NCI-H1048 (cell line): ENCODE measurements around the gene SOHLH1.

ENCODE experiments used
- DNase-seq: peaks from one replicate; lab custom pipeline; 2025; lab: John Stamatoyannopoulos, UW

Gene SOHLH1, protein sequence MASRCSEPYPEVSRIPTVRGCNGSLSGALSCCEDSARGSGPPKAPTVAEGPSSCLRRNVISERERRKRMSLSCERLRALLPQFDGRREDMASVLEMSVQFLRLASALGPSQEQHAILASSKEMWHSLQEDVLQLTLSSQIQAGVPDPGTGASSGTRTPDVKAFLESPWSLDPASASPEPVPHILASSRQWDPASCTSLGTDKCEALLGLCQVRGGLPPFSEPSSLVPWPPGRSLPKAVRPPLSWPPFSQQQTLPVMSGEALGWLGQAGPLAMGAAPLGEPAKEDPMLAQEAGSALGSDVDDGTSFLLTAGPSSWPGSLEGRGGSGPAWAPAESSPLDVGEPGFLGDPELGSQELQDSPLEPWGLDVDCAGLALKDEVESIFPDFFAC

DNA sequence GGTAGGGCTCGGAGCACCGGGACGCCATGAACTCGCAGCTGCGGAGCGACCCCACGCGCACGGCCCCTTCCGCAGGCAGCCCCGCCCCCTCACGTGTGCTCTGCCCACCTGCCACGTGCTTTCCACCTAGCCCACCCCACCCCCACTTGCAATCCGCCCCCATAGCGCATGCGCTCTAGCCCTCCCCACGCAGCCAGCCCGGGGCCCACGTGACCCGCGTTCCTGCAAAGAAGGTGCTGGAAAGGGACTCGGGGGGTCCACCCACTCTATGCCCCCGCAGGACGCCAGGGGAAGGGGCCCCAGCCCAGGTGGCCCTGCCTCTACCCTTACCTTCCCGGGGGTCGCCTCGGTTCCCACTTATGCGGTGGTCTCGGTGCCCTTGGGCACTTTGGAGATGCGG, at the start of gene SOHLH1:
Gene SOHLH1, minus strand, starts transcription at position 42 of the 400 bp plus-strand sequence. Its CDS starts 14 bp downstream, at position 28.
- no peak for DNase-seq

DNA sequence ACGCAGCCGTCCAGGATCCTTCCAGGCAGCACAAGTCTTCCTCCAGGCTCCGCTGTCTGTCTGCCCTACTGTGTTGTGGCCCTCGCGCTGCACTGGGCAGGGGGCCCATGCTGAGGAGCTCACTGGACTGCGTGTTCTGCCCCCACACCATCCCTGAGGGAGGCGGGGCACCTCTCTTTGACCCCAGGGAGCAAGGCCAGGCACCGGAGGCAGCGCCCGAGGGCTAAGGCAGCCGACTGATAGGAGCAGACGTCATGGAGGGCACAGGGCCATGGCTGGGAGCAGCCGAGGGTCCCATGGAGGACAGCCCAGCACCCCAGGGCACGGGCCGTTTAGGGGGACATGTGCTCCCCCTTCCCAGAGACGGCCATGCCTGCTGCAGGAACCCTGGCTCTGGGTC, 49.4 kb upstream of the SOHLH1 start:
- DNase-seq: no peak

DNA sequence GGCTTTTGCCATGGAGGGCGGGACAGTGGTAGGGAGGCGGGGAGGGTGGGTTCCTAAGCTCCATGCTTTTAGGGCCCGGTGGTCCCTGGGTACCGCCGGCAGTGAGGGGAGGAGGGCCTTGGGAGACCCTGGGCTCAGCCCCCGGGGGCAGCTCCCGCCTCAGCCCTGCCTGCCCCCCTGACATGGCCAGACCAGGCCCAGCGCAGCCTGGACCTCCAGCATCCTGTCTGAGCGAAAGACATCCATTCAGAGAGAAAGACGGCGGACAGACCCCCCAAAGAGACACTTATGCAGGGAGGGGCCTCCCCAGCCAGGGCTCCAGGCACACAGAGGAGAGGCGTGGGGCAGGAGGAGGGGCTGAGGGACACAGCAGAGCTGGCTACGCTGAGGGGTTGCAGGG, 48.0 kb upstream of the SOHLH1 start:
- no peak for DNase-seq

DNA sequence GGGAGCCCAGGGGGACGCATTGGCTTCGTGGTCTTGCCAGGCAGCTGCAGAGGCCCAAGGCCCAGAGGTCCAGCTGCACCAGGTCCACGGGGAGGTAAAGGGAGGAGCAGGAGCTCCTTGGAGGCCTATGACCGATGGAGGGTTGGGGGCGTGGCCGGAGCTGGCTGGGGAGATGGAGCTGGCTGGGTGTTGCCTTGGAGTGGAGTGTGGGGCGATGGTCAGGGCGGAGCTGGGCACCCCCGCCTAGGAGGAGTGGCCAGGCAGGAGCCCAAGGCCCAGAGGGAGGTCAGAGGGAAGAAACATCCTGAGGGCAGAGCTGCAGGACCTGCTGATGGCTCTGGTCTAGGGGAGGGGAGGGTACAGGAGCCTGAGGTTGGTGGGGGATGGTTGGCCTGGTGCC, 47.3 kb upstream of the SOHLH1 start:
- no peak for DNase-seq

DNA sequence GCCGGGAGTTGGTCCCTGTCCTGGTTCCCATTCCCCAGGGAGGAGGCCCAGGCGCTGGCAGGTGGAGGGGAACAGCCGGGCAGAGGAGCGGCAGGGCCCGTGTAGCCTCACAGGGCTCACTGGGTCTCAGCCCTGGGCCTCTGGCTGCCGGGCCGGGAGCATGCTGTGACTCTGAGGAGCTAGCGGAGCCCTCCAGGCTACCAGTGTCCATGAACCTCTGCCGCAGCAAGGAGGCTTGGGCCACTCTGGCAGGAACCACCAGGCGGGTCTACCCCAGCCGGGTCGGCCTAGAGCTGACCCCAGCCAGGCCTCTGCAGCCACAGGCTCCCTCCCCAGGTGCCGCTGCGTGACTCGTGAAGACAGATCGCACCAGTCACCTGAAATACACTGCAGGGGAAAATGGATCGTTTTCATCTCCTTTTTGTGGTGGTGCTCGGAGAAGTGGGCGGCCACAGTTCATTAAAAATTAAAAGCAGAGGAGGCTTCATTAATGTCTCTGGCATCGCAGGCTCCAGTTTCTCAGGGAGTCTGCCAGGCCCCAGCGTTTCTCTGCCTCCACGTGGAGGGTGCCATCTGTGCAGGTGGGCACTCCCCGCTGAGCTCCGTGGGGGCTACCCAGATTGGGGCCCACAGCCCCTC, 46.5 kb upstream of the SOHLH1 start:
- DNase-seq: no peak

DNA sequence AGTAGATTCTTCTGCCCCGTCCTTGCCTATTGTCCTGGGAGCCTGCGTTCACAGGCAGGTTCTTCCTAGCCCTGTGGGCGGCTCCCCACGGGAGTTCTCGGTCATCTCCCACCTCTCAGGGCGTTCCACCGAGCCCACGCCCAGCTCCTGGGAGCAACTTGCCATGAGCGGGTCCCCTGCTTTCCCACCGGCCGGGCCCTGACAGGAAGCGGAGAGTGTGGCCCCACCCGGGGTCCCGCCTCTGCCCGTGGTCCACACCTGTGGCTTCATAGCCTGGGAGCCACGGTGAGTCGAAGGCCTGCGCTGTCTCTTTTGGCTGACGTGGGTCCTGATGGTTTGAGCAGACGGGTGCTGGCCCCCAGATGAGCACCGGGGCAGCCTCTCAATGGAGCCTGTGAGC, 45.9 kb upstream of the SOHLH1 start:
- no peak for DNase-seq

DNA sequence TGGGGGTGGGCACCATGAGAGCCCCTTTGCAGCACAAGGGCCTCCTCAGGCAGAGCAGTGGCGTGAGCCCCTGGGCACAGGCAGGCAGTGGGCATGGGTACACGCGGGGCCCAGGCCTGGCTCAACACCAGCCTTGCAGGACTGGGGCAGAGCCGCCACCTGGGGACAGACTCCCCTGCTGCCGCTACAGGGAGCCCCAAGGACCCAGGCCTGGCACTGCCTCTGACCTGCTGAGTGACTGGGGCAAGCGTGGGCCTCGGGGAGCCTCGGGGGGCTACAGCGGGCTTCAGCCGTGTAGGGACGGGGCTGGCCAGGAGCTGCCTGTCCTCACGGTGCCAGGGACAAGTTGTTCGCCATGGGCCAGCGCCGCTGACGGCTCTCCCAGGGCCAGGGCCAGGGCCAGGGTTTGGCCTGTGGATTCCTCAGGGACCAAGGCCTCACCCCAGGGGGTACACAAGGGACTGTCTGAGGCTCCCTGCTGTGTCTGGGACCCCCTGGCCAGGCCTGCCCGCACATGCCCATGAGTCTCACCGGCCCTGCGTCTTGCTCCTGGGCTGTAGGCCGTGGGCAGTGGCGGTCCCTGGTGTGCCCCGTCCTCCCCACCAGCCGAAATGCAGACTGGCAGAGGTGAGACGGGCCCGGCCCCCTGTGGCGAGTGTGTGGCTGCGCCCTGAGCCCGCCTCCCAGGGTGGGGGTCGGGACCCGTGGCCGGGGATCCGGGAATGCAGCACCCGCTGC, 45.2 kb upstream of the SOHLH1 start:
- DNase-seq: no peak

DNA sequence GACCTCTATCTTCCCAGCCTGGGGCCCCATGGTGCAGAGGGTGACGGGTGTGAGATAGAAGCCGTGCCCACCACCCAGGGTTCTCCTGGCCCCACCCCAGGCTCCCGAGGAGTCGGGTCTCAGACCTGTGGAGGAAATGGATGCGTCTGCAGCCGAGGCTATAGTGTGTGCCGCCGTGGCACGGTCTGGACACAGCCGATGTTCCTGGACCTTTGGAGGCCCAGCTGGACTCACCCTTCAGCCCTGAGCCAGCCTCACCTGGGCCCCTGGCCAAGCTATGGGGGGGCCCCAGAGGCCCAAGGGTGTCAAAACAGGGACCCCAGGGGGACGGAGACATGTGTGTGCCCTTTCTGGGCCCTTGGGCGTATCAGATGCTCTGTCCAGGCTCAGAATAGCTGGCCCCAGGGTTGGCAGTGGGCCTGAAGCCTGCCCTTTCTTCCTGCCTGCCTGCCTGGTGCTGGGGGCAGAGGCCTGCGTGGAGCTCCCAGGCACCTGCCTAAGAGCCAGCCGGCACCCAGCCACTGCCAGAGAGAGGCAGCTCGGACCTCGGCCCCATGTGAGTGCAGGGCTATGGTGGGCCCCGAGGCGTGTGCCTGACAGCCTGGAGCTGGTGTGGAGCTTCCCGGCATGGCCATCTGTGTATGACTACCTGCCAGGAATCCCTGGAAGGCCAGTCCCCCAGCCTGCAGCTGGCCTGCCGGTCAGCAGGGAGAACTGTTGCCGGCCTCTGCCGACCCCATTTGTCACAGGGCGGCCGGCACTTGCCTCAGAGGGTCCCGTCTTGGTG, 44.5 kb upstream of the SOHLH1 start:
- no peak for DNase-seq

DNA sequence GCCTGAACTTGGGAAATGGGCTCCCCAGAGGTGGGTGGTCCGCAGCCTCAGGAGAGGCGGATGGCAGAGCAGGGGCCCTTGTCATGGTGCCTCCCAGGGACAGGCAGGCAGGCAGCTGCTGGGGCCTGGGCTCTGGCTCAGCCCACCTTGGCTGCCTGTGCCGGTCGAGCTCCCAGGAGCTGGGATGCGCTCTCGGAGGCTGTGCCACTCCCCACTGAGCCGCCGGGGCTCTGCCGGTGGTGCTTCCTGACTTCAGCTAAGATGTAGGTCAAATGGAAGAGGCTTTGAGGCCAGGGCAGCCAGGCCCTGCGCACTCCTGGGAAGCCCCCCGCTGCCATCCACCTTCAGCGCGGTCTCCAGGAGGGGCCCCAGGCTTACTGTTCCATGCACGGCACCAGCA, 43.7 kb upstream of the SOHLH1 start:
- no peak for DNase-seq

DNA sequence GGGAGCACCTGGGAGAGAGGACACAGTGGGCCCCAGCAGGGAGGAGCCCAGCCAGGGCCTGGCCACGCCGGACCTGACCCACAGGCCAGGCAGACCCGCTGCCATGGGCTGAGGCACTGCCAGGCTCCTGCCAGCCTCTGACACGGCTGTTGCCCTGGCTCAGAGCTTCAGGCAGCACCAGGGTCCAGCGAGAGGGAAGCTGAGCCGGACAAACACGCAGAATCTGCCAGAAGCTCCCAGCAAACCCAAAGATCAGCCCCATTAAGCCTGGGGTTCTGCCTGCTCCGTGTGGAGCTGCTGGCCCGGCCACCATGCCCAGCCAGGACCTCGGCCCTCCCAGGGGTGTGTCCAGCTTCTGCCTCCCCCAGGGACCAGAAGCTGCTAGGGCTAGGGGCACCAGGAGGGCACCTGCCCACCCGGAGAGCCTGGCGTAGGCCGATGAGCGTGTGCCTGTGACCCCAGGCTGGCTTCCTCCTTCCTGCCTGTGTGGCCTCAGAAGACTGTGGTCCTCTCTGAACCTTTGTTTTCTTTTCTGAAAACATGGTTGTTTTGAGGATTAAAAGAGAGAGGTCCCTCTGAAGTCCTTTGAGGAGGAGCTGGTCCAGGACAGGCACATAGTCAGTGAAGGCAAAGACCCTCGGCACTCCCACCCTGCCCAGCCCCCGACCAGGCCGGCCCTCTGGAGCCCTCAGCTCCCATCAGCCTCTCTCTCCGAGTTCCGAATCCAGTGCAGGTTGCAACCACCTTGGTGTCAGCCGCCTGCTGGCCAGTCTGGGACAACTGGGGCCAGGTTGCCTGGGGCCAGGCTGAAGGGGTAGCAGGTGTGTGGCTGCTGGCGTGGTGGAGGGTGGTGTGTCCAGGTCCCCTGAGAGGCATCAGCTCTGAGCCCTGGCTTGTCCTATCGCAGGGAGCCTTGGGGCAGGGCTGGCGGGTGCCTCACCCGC, 42.3 kb upstream of the SOHLH1 start:
- DNase-seq: no peak

DNA sequence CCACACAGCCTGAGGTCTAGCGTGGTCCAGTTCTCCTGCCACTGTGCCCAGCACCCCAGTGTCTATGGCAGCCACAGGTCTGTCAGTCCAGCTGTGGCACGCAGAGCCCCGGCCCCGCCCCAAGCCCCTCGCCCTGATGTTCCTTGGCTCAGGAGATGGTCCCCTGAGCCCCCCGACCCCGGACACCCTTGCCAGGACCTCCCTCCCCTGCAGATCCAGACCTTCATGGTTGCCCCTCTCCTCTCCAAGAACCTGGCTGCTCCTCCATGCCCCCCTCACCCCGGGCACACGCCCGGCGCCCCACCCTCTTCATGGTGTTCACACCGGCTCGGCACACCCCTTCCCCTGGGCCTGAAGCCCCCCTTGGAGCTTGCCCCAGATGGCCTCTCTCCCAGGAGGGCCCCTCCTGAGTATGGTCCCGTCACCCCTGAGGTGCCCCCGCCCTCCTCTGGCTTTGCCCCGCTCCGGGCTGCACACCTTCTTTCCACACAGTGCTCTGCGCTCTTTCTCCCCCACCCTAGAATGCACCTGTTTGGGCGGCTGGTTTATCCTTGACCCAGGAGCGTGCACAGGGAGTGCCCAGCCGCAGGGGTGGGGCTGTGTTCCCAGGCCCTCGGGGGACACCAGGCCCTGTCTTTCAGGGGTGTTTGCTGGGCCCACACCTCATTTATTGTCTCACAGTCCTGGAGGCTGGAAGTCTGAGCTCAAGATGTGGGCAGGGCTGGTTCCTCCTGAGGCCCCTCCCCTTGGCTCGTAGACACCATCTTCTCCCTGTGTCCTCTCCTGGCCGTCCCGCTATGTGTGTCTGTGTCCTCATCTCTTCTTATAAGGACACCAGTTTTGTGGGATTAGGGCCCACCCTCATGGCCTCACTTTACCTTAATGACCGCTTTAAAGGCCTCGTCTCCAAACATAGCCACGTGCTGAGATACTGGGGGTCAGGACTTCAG, 40.3 kb upstream of the SOHLH1 start:
- DNase-seq: no peak

DNA sequence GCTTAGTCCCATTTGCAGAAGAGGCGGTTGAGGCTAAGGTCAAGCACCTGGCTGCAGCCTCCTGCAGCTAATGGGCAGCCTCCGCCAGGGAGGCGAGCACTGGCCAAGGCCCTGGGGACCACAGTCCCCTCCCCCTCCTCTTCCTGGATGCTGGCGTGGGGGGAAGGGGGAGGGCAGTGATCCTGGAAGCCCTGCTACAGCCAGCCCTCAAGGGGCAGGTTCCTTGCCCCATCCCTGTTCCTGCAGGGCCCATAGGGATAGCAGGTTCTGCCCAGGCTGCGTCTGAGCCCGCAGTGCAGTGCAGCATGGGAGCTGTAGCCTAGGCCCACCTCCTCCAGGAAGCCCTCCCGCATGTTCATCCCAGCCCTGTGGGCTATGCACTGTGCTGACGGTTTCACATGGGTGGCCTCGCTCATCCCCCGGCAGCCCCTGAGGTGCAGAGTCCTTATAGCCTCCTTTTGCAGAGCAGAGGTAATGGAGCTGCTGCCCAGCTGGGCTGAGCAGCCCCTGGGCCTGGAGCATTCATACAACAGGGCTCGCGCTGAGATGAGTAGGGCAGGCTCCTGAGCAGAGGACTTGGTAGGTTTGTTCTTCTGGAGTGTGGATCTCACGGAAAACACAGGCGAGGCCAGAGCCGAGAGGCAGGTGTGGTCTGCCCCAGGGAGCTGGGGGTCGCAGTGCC, 38.7 kb upstream of the SOHLH1 start:
- DNase-seq: no peak

DNA sequence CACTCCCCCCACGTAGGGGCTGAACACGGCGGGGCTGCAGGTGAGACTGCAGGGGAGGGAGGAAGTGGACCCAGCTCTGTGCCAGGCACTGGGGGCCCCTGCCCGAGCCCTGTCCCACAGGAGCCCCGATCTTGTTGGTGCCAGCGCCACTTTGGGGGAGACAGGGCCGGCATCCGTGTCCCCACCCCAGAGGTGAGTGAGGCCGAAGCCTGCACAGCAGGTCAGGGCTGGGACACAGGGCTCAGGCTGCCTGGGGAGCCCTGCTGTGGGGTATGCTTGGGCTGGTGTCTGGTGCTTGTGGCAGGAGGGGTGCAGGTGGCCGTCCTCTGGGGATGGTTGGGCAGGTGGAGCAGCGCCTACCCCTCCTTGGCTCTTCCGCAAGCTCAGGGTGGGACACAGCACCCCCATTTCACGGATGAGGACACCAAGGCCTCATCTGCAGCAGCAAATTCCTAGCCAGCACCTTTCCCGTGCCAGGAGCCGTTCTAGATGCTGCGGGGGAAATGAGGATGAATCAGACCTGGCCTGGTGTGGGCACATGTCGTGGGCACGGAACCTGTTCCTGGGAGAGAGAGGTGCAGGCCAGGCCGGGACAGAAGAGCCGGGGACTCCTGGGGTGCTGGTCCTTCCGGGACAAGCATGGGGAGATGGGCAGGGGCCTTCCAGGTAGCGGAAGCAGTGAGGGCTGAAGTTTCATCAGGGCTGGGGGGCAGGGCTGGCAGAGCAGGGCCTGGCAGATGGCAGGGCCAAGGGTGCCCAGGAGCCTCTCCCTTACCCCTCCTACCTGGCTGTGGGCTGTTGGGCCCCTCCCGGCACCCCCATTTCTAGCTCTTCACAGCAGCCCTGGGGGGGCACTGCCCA, 37.9 kb upstream of the SOHLH1 start:
- no peak for DNase-seq

DNA sequence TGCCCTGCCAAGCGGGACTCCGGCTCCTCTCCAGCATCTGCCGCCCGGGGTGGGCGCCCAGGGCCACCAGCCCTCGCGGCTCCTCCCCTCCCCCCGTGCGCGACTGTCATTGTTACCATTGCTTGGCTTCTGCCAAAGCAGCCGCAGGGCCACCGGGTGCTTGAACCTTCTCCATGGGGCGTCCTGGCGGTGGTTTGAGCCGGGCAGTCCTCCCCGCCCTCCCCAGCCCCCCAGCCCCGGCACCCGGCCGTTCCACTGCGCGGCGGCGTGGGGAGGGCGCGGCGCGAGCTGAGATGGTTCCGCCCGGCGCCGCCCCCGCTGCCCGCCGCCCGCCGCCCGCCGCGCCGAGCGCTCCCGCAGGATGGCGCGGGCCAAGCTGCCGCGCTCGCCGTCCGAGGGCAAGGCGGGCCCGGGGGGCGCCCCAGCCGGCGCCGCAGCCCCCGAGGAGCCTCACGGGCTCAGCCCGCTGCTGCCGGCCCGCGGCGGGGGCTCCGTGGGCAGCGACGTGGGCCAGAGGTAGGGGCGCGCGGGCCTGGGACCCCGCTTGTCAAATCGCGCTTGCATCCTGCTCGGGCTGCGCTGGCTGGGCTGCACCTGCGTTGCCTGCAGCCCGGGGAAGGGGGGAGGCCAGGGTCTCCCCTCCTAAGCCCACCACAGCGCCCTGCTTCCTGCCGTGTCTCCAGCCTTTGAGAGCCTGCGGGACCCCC, 37.1 kb upstream of the SOHLH1 start:
- no peak for DNase-seq

DNA sequence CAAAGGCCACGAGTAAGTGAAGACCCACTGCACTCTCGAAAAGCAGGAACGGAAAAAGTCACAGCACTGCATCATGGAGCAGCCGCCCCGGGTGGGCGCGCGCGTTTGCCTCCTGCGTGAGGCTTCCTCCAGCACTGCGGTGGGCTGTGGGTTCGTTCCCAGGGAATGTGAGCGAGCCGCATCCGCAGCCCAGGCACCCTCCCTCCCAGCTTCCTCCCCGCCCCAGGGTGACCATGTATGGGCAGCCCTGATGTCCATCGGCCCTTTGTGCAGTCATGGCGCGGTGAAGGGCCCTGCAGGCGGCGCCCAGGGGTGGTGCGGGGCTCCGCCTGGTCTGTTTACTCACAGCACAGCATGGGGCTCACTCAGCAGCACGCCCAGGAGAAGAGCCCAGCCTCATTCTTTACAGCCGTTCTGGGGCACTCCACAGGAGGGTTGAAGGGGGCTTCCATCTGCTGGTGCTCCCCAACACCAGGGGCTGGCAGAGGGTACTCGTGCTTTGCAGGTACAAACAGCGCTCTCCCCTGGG, 35.4 kb upstream of the SOHLH1 start:
- no peak for DNase-seq

DNA sequence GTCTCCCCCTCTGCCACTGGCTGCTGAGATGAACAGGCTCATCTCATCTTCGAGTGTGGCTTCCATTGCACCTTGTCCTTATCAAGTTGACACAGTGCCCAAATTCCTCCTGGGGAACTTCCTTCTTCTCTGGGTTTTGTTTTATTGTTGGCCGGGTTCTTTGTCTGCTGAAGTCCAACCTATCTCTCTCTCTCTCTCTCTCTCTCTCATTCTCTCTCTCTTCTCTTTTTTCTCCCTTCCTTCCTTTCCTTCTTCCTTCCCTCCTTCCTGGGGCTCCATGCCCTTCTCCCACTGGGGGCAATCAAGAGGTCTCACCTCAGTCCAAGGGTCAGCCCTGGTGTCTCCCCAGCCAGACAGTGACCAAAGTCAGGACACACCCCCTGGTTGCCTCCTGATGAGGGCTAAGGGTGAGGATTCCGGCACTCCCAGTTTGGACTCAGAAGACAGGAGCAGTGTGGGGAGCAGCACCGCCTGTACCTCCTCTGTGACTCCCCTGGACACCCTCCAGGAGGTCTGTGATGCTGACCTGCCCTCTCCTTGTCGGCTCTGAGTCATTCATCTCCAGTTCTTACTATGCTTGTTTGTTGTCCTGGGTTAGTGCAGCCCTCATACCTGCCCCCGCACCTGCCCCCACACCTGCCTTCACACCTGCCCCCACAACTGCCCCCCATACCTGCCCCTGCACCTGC, 33.4 kb upstream of the SOHLH1 start:
- no peak for DNase-seq

DNA sequence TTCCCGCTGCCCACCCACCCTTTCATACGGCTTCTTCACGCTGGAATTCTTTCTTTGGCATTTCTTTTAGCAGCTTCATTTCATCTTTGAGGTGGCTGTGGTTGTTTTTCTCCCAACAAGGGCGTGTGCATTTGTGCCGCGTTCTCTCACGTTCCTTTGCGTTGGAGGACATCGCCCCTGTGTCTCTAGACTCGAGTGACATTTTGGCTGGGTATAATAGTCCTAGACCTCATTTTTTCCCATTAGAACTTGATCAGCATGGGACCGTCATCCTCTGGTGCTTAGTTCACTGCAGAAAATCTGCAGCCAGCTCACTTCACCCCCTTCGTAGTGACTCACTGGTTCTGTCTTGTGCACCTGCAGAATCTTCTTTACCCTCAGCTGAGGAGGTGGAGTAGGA, 32.2 kb upstream of the SOHLH1 start:
- no peak for DNase-seq
